GM12878 (cell line): ENCODE results near the gene FRAS1. TPM values are rescaled to one million over a fixed set of nuclear protein-coding genes. Genes with fewer than 3 reads are reported as not detected.

Source experiments
- ATAC-seq: fragments of 200-7000 bp; cut with Tn5 transposase; 3 replicates; pipeline ENCODE4 v1.9.1; 2020; ENCODE audit warnings: mild to moderate bottlenecking, moderate library complexity
- BruUV-seq: library from RNA; stranded (reverse); fragments of 400-500 nt; replicated peaks from 2 replicates; lab custom pipeline; 2021; lab: Mats Ljungman, UMichigan
- CTCF ChIA-PET: fragments of 300-600 bp; sonication (Branson Sonifier 250); formaldehyde crosslinking; extraction: SDS; loops from one replicate; lab custom pipeline; 2021; ENCODE audit warnings: inconsistent platforms; lab: Yijun Ruan, JAX
- POLR2A ChIA-PET: fragments of 350-600 bp; formaldehyde crosslinking; extraction: SDS; loops from one replicate; lab custom pipeline; 2021; ENCODE audit warnings: inconsistent platforms; lab: Charles Lee
- RAD21 ChIA-PET: fragments of 300-600 bp; sonication (Branson Sonifier 250); formaldehyde crosslinking; loops from one replicate; lab custom pipeline; 2023; ENCODE audit warnings: antibody characterized with exemption; ENCODE audit not compliant: unreplicated experiment; lab: Charles Lee
- SMC1A ChIA-PET: fragments of 300-600 bp; sonication (Branson Sonifier 250); formaldehyde crosslinking; loops from one replicate; lab custom pipeline; 2023; ENCODE audit not compliant: unreplicated experiment, uncharacterized antibody; lab: Charles Lee
- DNase-seq: peaks from one replicate; pipeline ENCODE4 v3.0.0-alpha.2; 2011; ENCODE audit warnings: low read depth, low spot score
- FAIRE-seq: peaks from 3 replicates; lab custom pipeline; 2011; peaks lifted over from hg19 to GRCh38; lab: Jason Lieb, UNC
- H2AFZ ChIP-seq: 2 replicates; pipeline ENCODE4 v1.6.0; 2011; ENCODE audit warnings: low read depth, low read length, control low read depth; ENCODE audit not compliant: control insufficient read depth
- H3K27ac ChIP-seq: 2 replicates; pipeline ENCODE4 v1.5.1; 2011; ENCODE audit warnings: control low read depth; ENCODE audit not compliant: control insufficient read depth, insufficient read depth
- H3K27me3 ChIP-seq, 2 experiments: replicated peaks in 1 of 2; 2 replicates each; pipeline versions ENCODE4 v1.6.0 to v1.6.1; 2011; ENCODE audit warnings: low read length in 1 of 2; ENCODE audit not compliant: control insufficient read depth in 2 of 2, insufficient read depth in 2 of 2
- H3K36me3 ChIP-seq, 2 experiments: 2 replicates each; pipeline ENCODE4 v1.5.1; 2011; ENCODE audit warnings: low read length in 1 of 2; ENCODE audit not compliant: control insufficient read depth in 2 of 2, insufficient read depth in 2 of 2
- H3K4me1 ChIP-seq: 2 replicates; pipeline ENCODE4 v1.6.1; 2011; ENCODE audit warnings: mild to moderate bottlenecking, low read length, moderate library complexity, mixed read lengths; ENCODE audit not compliant: control insufficient read depth, insufficient read depth
- H3K4me2 ChIP-seq: 2 replicates; pipeline ENCODE4 v1.6.0; 2011; ENCODE audit warnings: control low read depth; ENCODE audit not compliant: control insufficient read depth, insufficient read depth
- H3K4me3 ChIP-seq: fragments of 200-600 bp; sonication (generic); 2 replicates; pipeline ENCODE4 v1.5.1; 2016
- H3K79me2 ChIP-seq: 2 replicates; pipeline ENCODE4 v1.6.0; 2011; ENCODE audit warnings: low read length; ENCODE audit not compliant: control insufficient read depth, insufficient read depth
- H3K9ac ChIP-seq: 2 replicates; pipeline ENCODE4 v1.8.0; 2011; ENCODE audit warnings: low read length, control low read depth, mixed read lengths; ENCODE audit not compliant: control insufficient read depth, insufficient read depth
- H3K9me3 ChIP-seq: replicated peaks from 3 replicates; pipeline ENCODE4 v1.5.1; 2011; ENCODE audit warnings: mild to moderate bottlenecking, low read length; ENCODE audit not compliant: control insufficient read depth, insufficient read depth
- H4K20me1 ChIP-seq: 2 replicates; pipeline ENCODE4 v1.6.0; 2011; ENCODE audit not compliant: control insufficient read depth, insufficient read depth
- WGBS: methylation state at CpG from one replicate; pipeline ENCODE4 v1.1.6; 2016; ENCODE audit warnings: low lambda C conversion rate; ENCODE audit not compliant: insufficient replicate concordance, insufficient coverage; ENCODE audit errors: missing lambda C conversion rate; 5-methylcytosine and 5-hydroxymethylcytosine counted together
- in situ Hi-C: fragments of 300-500 bp; cut with MboI; formaldehyde crosslinking; loops from 9 replicates; pipeline ENCODE4 v1.14.3; 2018; ENCODE audit warnings: mixed read lengths
- intact Hi-C: fragments of 100-400 bp; cut with micrococcal nuclease; formaldehyde crosslinking; loops from one replicate; pipeline ENCODE4 v1.14.2; 2022; ENCODE audit not compliant: unreplicated experiment
- polyA plus RNA-seq, 11 experiments: library from polyadenylated mRNA; depleted of rRNA in 4 of 11; unstranded in 6 of 11; stranded (reverse) in 5 of 11; fragments of >200 nt; fragmentation: Nextera tagmentation in 4 of 11; fragmentation: Illumina TruSeq in 1 of 11; extraction: Ambion mirVana in 4 of 11; extraction: Trizol in 1 of 11; gene quantifications; 1 replicate in 1 of 11; 2 replicates in 10 of 11; pipeline versions ENCODE4 v1.2.1 to v1.2.3, GENCODE V29; 2011 to 2016; ENCODE audit warnings: inconsistent platforms in 2 of 11, missing spikeins in 2 of 11, low read depth in 1 of 11
- total RNA-seq, 4 experiments: library from RNA; depleted of rRNA in 3 of 4; stranded (reverse); fragments of >200 nt in 3 of 4; fragmentation: Illumina TruSeq in 1 of 4; extraction: Trizol in 1 of 4; gene quantifications; 2 replicates each; pipeline versions ENCODE4 v1.2.1 to v1.2.3, GENCODE V29; 2013 to 2021
- TF ChIP-seq, protein P1 (sequence below): IDR thresholded peaks from 2 replicates; pipeline ENCODE4 v1.6.1; 2012; ENCODE audit warnings: improper control_type of control experiment, low read depth, low read length; ENCODE audit not compliant: insufficient replicate concordance

Gene FRAS1
- total and polyA plus RNA-seq, 10 of the 15 experiments (the other 5 are each of a cell fraction or from before 2014, with no cell fraction given) = 0.08 to 11.7 (median 0.20) TPM

DNA sequence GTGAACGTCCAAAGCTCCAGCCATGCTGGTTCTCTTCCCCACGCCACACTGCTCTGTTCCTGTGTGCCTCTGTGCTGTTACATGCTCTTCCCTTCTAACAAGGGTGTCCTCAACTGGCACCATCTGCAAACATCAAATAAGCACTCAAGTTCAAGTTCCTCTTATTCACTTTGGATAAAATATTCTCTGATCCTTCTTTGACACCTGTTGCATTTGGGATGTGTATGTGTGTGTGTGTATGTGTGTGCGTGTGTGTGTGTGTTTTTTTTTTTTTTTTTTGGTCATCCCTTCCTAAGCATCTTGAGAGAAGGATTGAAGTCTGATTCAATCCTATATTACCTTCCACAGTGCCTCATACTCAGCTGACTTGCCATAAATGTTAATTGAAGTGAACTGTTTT is 290.4 kb downstream of the FRAS1 start:
- Histone ChIP-seq H3K27ac (no peak overlapping the region), H3K4me2 (no peak overlapping the region), H3K4me1 (no peaks in the 10 kb centered on the region), H3K9me3 (no peaks in the 10 kb centered on the region), H3K79me2 (no peaks in the 10 kb centered on the region), H2AFZ (no peak overlapping the region), H3K27me3 (no peaks in the 10 kb centered on the region), H3K4me3 (no peak overlapping the region), H4K20me1 (no peaks in the 10 kb centered on the region), H3K9ac (no peak overlapping the region), H3K36me3 (no peaks in the 10 kb centered on the region)
- FAIRE-seq = no peak
- ChIA-PET POLR2A (interaction anchor here (0.7 kb wide), 1 partner anchor 16 kb away, joined by 9 read pairs; no protein-coding TSS in a partner anchor), SMC1A (interaction anchor here (1.7 kb wide), 1 partner anchor 14 kb away, joined by 5 read pairs; no protein-coding TSS in a partner anchor), RAD21 (no interaction called here), CTCF (no interaction called here)
- no peak for ATAC-seq
- in situ Hi-C loops (no loop called here), intact Hi-C loops (no loop called here)
- 17% methylated on average over 3 of the region's 3 CpGs for WGBS
- TF ChIP-seq, protein P1, sequence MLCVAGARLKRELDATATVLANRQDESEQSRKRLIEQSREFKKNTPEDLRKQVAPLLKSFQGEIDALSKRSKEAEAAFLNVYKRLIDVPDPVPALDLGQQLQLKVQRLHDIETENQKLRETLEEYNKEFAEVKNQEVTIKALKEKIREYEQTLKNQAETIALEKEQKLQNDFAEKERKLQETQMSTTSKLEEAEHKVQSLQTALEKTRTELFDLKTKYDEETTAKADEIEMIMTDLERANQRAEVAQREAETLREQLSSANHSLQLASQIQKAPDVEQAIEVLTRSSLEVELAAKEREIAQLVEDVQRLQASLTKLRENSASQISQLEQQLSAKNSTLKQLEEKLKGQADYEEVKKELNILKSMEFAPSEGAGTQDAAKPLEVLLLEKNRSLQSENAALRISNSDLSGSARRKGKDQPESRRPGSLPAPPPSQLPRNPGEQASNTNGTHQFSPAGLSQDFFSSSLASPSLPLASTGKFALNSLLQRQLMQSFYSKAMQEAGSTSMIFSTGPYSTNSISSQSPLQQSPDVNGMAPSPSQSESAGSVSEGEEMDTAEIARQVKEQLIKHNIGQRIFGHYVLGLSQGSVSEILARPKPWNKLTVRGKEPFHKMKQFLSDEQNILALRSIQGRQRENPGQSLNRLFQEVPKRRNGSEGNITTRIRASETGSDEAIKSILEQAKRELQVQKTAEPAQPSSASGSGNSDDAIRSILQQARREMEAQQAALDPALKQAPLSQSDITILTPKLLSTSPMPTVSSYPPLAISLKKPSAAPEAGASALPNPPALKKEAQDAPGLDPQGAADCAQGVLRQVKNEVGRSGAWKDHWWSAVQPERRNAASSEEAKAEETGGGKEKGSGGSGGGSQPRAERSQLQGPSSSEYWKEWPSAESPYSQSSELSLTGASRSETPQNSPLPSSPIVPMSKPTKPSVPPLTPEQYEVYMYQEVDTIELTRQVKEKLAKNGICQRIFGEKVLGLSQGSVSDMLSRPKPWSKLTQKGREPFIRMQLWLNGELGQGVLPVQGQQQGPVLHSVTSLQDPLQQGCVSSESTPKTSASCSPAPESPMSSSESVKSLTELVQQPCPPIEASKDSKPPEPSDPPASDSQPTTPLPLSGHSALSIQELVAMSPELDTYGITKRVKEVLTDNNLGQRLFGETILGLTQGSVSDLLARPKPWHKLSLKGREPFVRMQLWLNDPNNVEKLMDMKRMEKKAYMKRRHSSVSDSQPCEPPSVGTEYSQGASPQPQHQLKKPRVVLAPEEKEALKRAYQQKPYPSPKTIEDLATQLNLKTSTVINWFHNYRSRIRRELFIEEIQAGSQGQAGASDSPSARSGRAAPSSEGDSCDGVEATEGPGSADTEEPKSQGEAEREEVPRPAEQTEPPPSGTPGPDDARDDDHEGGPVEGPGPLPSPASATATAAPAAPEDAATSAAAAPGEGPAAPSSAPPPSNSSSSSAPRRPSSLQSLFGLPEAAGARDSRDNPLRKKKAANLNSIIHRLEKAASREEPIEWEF = no peak
- no peak for DNase-seq
- BruUV-seq = no TSS peak
